ENCODE results near the gene HDAC11.

GRCh38 chr3:13549623-13550422 is 69.7 kb downstream of the HDAC11 start:
- TF ChIP-seq SMC3 (IDR thresholded peaks at IDR 0.05; ENCODE audit: borderline replicate concordance, low read length) (no peak), MXI1 (IDR thresholded peaks at IDR 0.05; ENCODE audit: low read depth, low read length) (no peak), EZH2 (IDR thresholded peaks at IDR 0.05; ENCODE audit: borderline replicate concordance, control insufficient read depth, low read depth, low read length) (no peak), TBL1XR1 (IDR thresholded peaks at IDR 0.05; ENCODE audit: low read depth, low read length) (no peak), BCLAF1 (IDR thresholded peaks at IDR 0.05) (no peak), CTCF (IDR thresholded peaks at IDR 0.05 in 2 of 3, conservative IDR thresholded peaks at IDR 0.05 in 1 of 3; ENCODE audit: control insufficient read depth in 2 of 3, extremely low read depth in 1 of 3, insufficient read depth in 1 of 3, low read depth in 3 of 3, low read length in 3 of 3) (no peak), FOXK2 (IDR thresholded peaks at IDR 0.05) (no peak), POLR2AphosphoS2 (IDR thresholded peaks at IDR 0.05; ENCODE audit: low read depth, low read length) (no peak)
